Measurements from ENCODE around the gene INPP5J.

Gene INPP5J

GRCh38 chr22:31084811-31085492, 37.8 kb upstream of the INPP5J start:
- H3K4me1 ChIP-seq (ENCODE audit: insufficient read depth, insufficient read length) = peaks cover 23% of the 10 kb centered on the region
- H3K4me3 ChIP-seq (ENCODE audit: insufficient read length, low read depth) = peak overlapping the region; percentile 81
- DNase-seq (ENCODE audit: low read depth, low spot score) = peak; percentile 65
- H3K9me3 ChIP-seq (ENCODE audit: insufficient read depth, low read length) = no peaks in the 10 kb centered on the region
- peak; percentile 40 for TF ChIP-seq YY1 (IDR thresholded peaks at IDR 0.05; ENCODE audit: insufficient read depth, insufficient read length)
- no peak for TF ChIP-seq SUZ12 (IDR thresholded peaks at IDR 0.05; ENCODE audit: extremely low read depth, insufficient read depth, insufficient read length)
- no peak for TF ChIP-seq ZNF274 (IDR thresholded peaks at IDR 0.05; ENCODE audit: low read depth, low read length)
- H3K9ac ChIP-seq (ENCODE audit: insufficient read length, low read depth) = peak overlapping the region; percentile 97
- H3K27me3 ChIP-seq (ENCODE audit: insufficient read depth, insufficient read length) = no peaks in the 10 kb centered on the region
- peaks cover 55% of the 10 kb centered on the region for H3K36me3 ChIP-seq (ENCODE audit: insufficient read depth, insufficient read length, low read length)

GRCh38 chr22:31085493-31085824, 37.3 kb upstream of the INPP5J start:
- no peak for DNase-seq (ENCODE audit: low read depth, low spot score)
- no peaks in the 10 kb centered on the region for H3K9me3 ChIP-seq (ENCODE audit: insufficient read depth, low read length)
- H3K27me3 ChIP-seq (ENCODE audit: insufficient read depth, insufficient read length) = no peaks in the 10 kb centered on the region
- H3K4me3 ChIP-seq (ENCODE audit: insufficient read length, low read depth) = peak overlapping the region; percentile 81
- peaks cover 23% of the 10 kb centered on the region for H3K4me1 ChIP-seq (ENCODE audit: insufficient read depth, insufficient read length)
- TF ChIP-seq ZNF274 (IDR thresholded peaks at IDR 0.05; ENCODE audit: low read depth, low read length) (no peak), YY1 (IDR thresholded peaks at IDR 0.05; ENCODE audit: insufficient read depth, insufficient read length) (no peak), SUZ12 (IDR thresholded peaks at IDR 0.05; ENCODE audit: extremely low read depth, insufficient read depth, insufficient read length) (no peak)
- H3K36me3 ChIP-seq (ENCODE audit: insufficient read depth, insufficient read length, low read length) = peaks cover 58% of the 10 kb centered on the region
- peak overlapping the region; percentile 97 for H3K9ac ChIP-seq (ENCODE audit: insufficient read length, low read depth)

- Histone ChIP-seq H3K27me3 (ENCODE audit: insufficient read depth, insufficient read length) (no peaks in the 10 kb centered on the region), H3K4me1 (ENCODE audit: insufficient read depth, insufficient read length) (peaks cover 23% of the 10 kb centered on the region), H3K4me3 (ENCODE audit: insufficient read length, low read depth) (no peak overlapping the region), H3K9ac (ENCODE audit: insufficient read length, low read depth) (peak overlapping the region; percentile 97), H3K9me3 (ENCODE audit: insufficient read depth, low read length) (no peaks in the 10 kb centered on the region), H3K36me3 (ENCODE audit: insufficient read depth, insufficient read length, low read length) (peaks cover 62% of the 10 kb centered on the region)
- TF ChIP-seq SUZ12 (IDR thresholded peaks at IDR 0.05; ENCODE audit: extremely low read depth, insufficient read depth, insufficient read length) = no peak
- no peak for TF ChIP-seq ZNF274 (IDR thresholded peaks at IDR 0.05; ENCODE audit: low read depth, low read length)
- no peak for TF ChIP-seq YY1 (IDR thresholded peaks at IDR 0.05; ENCODE audit: insufficient read depth, insufficient read length)
- no peak for DNase-seq (ENCODE audit: low read depth, low spot score)
Measured at GRCh38 chr22:31085928-31086327, 36.8 kb upstream of the INPP5J start.

- Histone ChIP-seq H3K9ac (ENCODE audit: insufficient read length, low read depth) (no peak overlapping the region), H3K27me3 (ENCODE audit: insufficient read depth, insufficient read length) (no peaks in the 10 kb centered on the region), H3K9me3 (ENCODE audit: insufficient read depth, low read length) (no peaks in the 10 kb centered on the region), H3K36me3 (ENCODE audit: insufficient read depth, insufficient read length, low read length) (peaks cover 71% of the 10 kb centered on the region), H3K4me1 (ENCODE audit: insufficient read depth, insufficient read length) (peaks cover 21% of the 10 kb centered on the region), H3K4me3 (ENCODE audit: insufficient read length, low read depth) (no peak overlapping the region)
- TF ChIP-seq YY1 (IDR thresholded peaks at IDR 0.05; ENCODE audit: insufficient read depth, insufficient read length) (no peak), ZNF274 (IDR thresholded peaks at IDR 0.05; ENCODE audit: low read depth, low read length) (no peak), SUZ12 (IDR thresholded peaks at IDR 0.05; ENCODE audit: extremely low read depth, insufficient read depth, insufficient read length) (no peak)
- no peak for DNase-seq (ENCODE audit: low read depth, low spot score)
Measured at GRCh38 chr22:31086703-31087330, 35.9 kb upstream of the INPP5J start.

- TF ChIP-seq SUZ12 (IDR thresholded peaks at IDR 0.05; ENCODE audit: extremely low read depth, insufficient read depth, insufficient read length) (no peak), YY1 (IDR thresholded peaks at IDR 0.05; ENCODE audit: insufficient read depth, insufficient read length) (no peak), ZNF274 (IDR thresholded peaks at IDR 0.05; ENCODE audit: low read depth, low read length) (no peak)
- no peak overlapping the region for H3K9ac ChIP-seq (ENCODE audit: insufficient read length, low read depth)
- no peak for DNase-seq (ENCODE audit: low read depth, low spot score)
Measured at GRCh38 chr22:31087744-31088215, 35.0 kb upstream of the INPP5J start.

GRCh38 chr22:31088233-31088986, 34.4 kb upstream of the INPP5J start:
- TF ChIP-seq ZNF274 (IDR thresholded peaks at IDR 0.05; ENCODE audit: low read depth, low read length) (no peak), YY1 (IDR thresholded peaks at IDR 0.05; ENCODE audit: insufficient read depth, insufficient read length) (no peak), SUZ12 (IDR thresholded peaks at IDR 0.05; ENCODE audit: extremely low read depth, insufficient read depth, insufficient read length) (no peak)
- peaks cover 10% of the 10 kb centered on the region for H3K4me1 ChIP-seq (ENCODE audit: insufficient read depth, insufficient read length)
- DNase-seq (ENCODE audit: low read depth, low spot score) = no peak
- H3K27me3 ChIP-seq (ENCODE audit: insufficient read depth, insufficient read length) = no peaks in the 10 kb centered on the region
- peaks cover 77% of the 10 kb centered on the region for H3K36me3 ChIP-seq (ENCODE audit: insufficient read depth, insufficient read length, low read length)
- H3K4me3 ChIP-seq (ENCODE audit: insufficient read length, low read depth) = no peak overlapping the region
- H3K9me3 ChIP-seq (ENCODE audit: insufficient read depth, low read length) = no peaks in the 10 kb centered on the region
- no peak overlapping the region for H3K9ac ChIP-seq (ENCODE audit: insufficient read length, low read depth)

More at GRCh38 chr22:31087744-31088215, 35.0 kb upstream of the INPP5J start:
- Histone ChIP-seq H3K4me3 (ENCODE audit: insufficient read length, low read depth) (no peak overlapping the region), H3K4me1 (ENCODE audit: insufficient read depth, insufficient read length) (peaks cover 14% of the 10 kb centered on the region), H3K36me3 (ENCODE audit: insufficient read depth, insufficient read length, low read length) (peaks cover 80% of the 10 kb centered on the region), H3K9me3 (ENCODE audit: insufficient read depth, low read length) (no peaks in the 10 kb centered on the region), H3K27me3 (ENCODE audit: insufficient read depth, insufficient read length) (no peaks in the 10 kb centered on the region)

Data from NT2/D1 (cell line).